ENCODE measurements around the gene TMEM184A.
"Not testable (repeated sequence)": the region's sequence is repeated elsewhere in the genome, so short reads cannot be mapped to it uniquely, and the experiment has no call there.

TMEM184A gene

DNA sequence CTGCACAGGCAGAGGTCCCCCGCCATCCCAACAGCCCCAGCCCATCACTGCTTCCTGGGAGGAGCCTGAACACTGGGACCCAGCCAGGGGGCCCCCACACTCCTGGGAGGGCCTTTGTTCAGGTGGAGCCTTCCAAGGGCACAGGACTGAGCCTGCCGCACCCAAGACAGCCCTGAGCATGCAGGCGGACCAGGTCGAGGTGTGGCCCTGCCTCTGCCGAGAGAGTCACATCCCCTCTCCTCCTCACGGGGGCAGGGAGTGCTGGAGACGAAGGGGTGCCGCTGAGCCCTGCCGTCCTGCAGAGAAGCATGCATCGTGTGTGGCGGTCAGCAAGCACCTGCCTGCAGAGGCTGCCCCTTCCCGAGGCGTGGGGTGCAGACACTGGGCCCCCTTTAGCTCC, 32.8 kb downstream of the TMEM184A start:
- no peak for DNase-seq (ENCODE audit: low read depth)

DNA sequence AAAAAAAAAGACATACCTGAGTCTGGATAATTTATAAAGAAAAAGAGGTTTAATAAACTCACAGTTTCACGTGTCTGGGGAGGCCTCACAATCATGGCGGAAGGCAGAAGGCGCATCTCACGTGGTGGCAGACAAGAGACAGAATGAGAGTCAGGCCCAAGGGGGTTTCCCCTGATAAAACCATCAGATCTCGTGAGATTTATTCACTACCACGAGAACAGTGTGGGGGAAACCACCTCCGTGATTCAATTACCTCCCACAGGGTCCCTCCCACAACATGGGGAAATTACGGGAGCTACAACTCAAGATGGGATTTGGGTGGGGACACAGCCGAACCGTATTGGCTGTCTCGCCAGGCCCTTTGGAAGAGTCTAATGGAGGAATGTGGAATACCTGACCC, 34.5 kb downstream of the TMEM184A start:
- DNase-seq (ENCODE audit: low read depth): no peak

DNA sequence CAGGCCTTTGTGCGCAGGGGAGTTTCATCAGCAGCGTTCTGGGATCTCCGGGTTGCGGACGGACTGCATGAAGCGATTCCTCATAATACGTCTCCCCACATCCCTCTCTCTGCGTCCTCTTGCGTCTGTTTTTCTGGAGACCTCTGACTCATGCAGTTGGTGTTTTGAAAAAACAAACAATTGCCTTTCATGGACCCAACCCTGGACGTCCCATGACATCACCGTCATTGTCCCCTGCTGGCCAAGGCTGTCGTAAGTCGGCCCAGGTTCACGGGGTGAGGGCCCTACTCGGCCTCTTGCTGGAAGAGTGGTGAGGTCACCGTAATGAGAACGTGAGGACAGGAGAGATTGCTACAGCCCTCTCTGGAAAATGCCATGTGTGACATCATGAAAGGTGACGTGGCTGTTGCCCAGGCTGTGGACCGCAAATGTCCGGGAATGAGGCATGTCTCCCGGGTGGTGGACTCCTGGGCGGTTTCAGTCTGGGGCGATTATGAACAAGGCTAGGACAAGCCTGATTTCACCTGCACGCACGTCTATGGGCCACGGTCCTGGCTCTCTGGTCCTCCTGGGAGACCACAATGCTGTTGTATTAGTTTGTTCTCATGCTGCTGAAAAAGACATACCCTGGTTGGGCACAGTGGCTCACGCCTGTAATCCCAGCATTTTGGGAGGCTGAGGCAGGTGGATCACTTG, 35.3 kb downstream of the TMEM184A start:
- DNase-seq (ENCODE audit: low read depth): no peak

DNA sequence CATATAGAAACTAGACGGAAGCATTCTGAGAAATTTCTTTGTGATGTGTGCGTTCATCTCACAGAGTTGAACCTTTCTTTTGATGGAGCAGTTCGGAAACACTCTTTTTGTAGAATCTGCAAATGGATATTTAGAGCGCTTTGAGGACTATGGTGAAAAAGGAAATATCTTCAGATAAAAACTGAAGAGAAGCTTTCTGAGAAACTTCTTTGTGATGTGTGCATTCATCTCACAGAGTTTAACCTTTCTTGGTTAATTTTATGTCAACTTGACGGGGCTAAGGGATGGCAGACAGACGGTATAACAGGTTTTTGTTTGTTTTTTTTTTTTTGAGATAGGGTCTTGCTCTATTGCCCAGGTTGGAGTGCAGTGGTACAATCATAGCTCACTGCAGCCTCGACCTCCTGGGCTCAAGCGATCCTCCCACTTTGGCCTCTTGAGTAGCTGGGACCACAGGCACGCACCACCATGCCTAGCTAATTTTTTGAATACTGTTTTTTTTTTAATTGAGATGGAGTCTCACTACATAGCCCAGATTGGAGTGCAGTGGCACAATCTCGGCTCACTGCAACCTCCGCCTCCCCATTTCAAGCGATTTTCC, 36.6 kb downstream of the TMEM184A start:
- not testable (repeated sequence) for DNase-seq (ENCODE audit: low read depth)

DNA sequence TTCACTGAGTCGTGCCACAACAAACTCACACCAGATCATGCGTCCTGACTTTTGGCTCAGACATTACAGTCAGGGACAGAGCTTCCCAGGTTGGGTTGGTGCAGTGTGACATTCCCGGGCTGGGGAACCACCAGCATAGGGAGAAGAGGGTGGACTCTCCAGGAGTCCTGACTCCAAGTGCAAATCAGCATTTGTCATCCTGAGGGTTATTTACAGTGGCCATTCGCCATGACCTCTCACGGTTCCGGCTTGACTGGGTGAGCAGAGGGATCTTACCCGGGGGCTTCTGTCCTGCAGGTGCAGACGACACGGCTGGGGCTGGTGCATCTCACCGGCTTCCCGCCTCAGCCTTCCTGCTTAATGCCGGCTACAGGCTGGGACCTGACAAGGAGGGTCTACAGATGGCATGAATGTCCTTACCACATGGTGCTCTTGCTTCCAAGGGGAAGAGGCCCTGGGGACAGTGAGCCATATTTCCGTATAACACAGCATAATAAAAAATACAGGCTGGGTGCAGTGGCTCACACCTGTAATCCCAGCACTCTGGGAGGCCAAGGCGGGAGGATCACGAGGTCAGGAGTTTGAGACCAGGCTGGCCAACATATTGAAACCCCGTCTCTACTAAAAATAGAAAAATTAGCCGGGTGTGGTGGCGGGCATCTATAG, 39.3 kb downstream of the TMEM184A start:
- no peak for DNase-seq (ENCODE audit: low read depth)

DNA sequence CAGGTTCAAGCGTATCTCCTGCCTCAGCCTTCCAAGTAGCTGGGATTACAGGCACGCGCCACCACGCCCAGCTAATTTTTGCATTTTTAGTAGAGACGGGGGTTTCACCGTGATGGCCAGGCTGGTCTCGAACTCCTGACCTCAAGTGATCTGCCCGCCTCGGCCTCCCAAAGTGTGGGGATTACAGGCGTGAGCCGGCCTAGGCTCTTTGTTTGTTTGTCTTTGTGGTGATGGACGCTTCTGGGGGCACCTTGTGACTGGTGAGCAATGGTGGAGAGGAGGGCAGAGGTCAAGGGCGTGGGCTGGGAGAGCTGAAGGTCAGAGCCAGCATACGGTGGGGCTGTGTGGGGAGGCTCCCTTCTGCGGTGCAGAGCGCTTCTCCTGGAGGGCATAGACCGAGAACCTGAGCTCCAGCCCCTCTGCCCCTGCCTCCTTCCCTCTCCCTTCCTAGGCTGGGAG, 40.5 kb downstream of the TMEM184A start:
- not testable (repeated sequence) for DNase-seq (ENCODE audit: low read depth)

DNA sequence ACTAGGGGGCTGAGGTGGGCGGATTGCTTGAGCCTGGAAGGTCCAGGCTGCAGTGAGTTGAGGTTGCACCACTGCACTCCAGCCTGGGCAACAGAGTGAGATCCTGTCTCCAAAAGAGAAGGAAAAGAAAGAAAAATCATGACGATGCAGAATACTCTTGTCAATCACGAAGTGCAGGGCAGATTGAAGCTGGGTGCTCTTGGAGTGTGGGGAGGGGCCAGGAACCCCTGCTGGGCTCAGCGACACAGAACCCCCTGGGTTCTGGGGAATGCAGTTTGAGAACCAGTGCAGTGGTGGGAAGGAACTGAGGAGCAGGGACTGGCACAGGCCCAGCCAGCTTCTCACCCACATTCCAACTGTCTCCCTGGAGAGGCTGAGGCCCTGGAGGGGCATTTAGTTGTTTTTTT, 41.0 kb downstream of the TMEM184A start:
- no peak for DNase-seq (ENCODE audit: low read depth)

DNA sequence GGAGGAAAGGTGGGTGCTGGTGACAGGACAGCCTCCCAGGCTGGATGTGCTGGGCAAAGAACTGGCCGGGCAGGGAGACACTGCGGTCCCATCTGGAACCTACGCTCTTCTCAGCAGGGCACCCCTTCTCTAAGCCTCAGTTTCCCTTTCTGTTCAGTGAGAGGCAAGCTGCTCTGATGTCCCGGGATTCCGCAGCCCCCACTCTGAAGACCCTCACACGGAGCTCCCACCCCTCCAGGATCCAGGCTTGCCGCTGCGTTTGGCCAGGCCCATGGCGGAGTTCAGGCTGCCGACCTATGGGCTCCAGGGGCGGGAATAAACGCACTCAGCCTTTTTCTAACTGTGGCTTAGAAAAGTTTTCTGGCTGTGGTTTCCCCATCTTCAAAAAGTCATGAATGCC, 41.6 kb downstream of the TMEM184A start:
- no peak for DNase-seq (ENCODE audit: low read depth)

DNA sequence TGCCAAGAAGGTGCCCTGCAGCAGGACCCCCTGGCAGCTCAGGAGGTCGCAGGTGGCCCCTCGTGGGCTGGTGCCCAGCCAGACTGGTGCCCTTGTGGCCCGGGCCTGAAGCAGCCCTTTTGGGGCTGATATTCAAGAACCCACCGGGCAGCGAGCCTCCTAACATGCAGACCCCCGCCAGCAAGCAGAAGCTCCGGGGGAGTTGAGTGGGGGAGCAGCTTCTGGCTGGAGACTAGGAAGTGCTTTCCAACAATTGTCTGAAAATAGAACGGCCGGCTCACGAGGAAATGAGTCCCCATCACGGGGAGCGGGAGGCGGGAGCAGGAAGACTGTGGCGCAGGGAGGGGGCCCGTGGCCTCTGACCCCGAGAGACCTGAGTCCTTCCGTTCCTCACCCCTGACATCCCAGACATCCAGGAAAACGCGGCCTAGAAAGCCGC, 42.3 kb downstream of the TMEM184A start:
- no peak for DNase-seq (ENCODE audit: low read depth)

DNA sequence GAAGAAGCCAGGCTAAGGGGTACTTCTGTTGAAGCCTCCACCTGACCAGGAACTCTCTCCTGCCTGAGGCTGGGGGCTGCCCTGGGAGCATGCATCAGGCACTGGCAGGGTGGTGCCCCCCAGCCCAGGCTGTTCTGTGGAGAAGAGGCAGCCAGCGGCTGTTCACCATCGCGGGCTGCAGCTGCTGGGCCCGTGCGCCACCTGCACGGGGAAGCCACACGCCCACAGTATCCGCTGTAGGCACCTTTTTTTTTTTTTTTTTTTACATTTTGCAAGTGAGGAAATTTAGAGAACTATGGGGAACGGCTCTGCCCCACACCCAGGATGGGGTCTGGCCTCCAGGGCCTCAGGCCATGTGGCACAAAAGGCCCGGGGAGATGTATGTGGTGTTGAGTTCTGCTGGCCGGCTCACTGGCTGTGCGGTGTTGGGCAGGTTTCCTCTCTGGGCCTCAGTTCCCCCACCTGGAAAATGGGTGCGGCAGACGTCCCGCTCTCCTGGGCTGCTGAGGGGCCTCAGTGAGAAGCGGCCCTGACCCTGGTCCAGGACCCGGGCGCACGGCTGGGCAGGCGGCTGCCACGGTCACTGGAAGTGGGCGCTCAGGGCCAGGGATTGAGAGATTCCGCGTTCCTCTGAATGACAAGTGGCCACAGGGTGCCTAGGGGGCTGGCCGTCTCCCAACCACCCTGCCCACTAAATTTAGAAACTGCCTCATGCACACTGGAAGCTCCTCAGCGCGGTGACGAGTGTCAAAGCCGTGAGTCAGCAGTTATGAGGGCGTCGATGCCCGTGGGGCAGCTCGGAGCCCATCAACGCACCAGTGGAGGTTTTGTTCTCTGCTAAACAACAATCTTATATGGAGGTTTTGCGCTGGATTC, 43.0 kb downstream of the TMEM184A start:
- DNase-seq (ENCODE audit: low read depth): peak; percentile 25

DNA sequence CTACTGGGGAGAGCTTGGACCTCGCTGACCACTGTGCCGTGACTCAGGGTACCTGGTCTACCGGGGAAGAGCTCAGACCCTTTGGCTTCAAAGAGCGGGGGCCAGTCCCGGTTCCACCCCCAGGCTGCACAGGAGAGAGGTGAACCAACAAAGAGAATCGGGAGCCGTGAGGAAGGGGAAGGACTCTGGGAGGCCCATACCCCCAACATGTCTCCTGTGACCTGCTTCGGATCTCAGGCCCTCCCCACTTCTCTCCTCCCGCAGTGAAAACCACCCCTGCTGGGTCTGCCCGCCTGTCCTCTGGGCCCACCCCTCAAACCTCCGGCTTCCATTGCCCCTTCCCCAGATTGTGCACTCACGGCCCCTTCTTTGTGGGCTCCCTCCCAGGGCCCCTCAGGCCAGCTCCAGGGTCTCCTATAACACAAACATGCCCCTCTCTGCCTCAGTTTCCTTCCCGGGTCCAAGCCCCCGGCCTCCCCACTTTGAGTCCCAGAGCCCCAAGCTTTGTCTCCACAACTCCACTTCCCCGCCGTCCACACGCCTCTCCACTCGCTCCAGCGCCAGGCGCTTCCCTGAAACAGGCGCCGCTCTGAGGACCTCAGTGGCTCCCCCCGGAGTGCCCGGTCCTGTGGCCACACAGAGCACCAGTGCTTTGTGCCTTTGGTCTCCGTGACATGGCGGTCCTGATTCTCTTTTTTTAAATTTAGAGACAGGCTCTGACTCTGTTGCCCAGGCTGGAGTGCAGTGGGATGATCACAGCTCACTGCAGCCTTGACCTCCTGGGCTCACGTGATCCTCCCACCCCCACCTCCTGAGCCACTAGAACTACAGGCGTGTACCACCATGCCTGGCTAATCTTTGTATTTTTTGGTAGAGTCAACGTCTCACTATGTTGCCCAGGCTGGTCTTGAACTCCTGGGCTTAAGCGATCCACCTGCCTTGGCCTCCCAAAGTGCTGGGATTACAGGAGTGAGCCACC, 44.3 kb downstream of the TMEM184A start:
- DNase-seq (ENCODE audit: low read depth): no peak

DNA sequence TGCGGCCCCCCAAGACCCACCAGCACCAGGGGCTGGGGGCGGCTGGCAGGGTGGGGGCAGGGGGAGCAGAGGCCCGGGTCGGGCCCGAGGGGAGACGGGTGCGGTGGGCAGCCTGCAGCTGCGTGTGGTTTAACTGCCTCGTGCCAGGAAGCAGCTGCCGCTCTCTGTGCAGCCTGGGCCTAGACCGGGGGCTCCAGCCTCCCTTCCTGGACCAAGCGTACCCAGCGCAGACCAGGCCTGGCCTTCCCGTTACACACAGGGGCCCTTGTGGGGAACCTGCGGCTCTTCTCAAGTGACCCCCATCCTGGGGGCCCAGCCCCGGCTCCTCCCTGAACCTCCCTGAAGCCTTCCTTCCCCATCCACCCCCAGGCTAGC, 45.2 kb downstream of the TMEM184A start:
- no peak for DNase-seq (ENCODE audit: low read depth)

DNA sequence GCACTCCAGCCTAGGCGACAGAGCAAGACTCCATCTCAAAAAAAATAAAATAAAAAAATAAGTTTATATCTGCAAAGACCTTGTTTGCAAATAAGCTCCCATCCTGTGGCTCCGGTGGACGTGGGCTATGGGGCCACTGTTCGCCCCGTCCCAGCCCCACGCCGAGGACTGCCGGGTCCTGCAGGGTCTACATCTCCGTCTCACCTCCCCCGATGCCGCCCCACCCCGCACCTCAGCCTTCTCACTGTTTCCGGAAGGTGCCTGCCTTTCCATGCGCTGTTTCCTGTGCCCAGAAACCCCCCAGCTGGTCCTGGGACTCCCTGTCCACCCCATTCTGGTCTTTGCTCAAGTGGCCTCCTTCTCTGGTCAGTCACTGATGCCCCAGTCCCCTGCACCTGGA, 46.8 kb downstream of the TMEM184A start:
- DNase-seq (ENCODE audit: low read depth): no peak

DNA sequence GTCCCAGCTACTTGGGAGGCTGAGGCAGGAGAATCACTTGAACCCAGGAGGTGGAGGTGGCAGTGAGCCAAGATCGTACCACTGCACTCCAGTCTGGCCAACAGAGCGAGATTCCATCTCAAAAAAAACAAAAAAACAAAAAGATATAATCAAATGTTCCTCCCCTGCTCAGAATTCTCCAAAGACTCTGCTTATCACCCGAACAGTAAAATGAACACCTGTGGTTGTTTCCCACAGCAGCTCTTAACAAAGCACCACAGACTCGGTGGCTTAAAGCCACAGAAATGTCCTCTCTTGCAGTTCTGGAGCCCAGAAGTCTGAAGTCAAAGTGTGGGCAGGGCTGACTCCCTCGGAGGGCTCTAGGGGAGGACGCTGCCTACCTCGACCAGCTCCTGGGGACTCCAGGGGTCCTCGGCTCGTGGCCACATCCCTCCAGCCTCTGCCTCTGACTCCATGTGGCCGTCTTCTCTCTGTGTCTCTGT, 47.7 kb downstream of the TMEM184A start:
- no peak for DNase-seq (ENCODE audit: low read depth)

DNA sequence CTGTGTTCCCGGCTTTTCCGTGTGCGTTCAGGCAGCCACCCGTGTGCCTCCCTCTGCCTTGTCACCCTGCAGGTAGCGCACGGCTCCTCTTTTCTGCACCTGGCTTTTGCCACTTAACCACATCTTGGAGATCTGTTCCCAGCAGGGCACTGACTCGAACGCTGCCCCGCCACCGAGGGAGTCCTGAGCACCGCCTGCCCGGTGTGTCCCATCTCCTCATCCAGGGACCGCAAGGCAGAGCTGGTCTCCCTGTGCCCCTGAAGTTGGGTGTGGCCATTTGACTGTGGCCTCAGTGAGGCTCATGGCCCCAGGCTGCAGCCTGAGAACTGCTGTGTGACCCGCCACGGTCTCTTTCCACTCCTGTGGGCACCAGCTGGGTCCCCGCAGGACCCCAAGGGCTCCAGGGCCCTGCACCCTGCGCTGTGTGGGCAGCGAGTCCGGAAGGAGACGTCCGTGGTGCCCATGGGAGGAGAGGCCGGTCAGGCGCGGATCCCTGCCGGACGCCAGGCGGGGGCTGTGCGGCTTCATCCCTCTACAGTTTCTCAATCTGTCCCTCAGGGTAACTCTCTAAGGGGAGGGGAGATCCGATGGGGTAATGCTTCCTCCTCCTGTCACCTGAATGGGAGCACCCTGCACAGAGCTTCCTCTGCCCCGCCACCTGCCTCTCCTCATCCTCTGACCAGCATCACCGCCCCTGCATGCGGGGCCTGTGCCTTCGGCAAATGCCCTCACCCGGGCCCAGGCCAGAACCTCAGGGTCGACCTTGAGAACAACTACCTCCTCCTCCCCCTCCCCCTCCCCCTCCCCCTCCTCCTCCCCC, 50.1 kb downstream of the TMEM184A start:
- no peak for DNase-seq (ENCODE audit: low read depth)

DNA sequence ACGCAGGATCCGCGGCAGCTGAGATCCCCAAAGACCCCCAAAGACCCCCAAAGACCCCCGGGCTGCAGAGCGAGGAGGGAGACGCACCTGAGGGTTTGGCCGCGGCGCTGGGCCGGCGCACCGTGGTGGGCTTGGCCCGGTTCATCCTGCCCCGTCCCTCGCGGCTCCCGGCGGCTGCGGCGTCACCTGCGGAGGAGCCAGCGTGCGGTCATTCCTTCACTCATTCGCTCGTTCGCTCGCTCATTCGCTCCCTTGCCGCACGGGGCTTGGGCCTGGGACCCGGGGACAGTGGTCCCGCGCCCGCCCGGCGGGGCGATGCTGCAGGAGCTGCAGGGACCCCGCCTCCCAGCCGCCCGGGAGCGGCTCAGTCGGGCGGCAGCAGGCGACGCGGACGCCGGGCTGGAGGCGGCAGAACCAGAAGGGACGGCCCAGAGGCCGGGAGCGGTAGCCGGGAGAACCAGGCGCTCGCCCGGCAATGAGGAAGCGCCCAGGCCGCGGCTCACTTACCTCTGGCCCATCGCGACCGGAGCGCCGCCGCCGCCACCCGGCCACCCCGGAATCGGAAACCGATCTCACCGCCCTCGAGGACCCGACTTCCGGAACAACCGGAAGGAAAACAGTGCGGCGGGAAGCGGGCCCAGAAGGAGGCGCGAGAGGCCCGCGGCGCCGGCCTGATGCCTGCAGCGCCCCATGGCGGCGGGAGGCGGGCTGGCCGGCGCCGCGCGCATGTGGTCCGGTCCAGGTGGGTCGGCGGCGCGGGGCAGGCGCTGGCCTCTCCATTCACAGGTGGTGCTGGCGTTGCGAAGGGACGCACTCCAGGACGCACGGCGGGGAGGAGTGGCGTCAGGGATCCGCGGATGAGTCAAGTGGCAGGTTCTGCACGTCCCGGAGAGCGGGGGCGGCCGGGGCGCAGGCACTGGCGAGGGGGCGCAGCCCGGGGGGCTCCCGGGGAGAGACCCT, 51.9 kb downstream of the TMEM184A start, which contains the start of gene INTS1:
Gene INTS1 (minus strand): TSS at position 574 of the 960 bp plus-strand sequence. CDS start 429 bp downstream, at position 145.
- DNase-seq (ENCODE audit: low read depth): peak; percentile 86

DNA sequence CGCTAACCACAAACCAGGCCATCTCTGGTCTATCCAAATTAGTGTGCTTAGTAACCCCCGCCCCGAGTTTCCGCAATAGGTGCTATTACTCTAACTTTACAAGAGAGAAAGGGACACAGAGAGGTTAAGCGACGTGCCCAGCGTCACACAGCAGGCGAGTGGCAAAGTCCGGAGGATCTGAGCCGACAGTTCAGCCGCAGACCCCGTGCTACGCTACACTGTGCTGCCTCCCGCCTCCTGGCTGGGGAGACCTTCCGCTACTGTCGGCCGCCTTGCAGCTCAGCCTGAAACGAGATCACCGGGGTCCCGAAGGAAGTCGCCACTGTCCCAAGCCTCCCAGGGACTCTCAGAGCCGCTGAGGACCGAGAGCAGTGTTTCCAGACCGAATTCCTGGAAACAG, 52.6 kb downstream of the TMEM184A start:
- DNase-seq (ENCODE audit: low read depth): no peak

DNA sequence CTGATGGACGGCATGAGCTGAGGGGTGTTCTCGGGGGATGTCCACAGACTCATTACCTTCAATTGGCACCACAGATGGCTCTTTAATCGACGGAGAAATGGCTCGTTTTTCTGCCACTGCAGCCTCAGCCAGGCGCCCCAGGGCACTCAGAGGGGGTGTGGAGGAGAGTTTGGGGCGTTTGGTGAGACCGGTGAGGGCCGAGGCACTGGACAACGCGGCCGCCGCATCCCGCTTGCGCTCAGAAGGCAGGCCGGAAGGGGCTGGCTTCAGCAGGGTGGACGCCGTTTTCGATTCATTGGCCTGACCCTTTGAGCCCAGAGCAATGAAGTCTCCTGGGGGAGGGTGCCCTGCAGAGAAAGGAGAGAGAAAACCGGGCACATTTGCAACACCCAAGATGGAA, 53.2 kb downstream of the TMEM184A start:
- no peak for DNase-seq (ENCODE audit: low read depth)
